CD4-positive, alpha-beta T cell treated with Interleukin-4 for 1 hour (primary cell): ENCODE data around the gene GPC6.

ENCODE experiments used
- DNase-seq, 2 donors: peaks; one replicate each; pipeline ENCODE4 v3.0.0-alpha.2; 2020 to 2022

The GPC6 gene

DNA sequence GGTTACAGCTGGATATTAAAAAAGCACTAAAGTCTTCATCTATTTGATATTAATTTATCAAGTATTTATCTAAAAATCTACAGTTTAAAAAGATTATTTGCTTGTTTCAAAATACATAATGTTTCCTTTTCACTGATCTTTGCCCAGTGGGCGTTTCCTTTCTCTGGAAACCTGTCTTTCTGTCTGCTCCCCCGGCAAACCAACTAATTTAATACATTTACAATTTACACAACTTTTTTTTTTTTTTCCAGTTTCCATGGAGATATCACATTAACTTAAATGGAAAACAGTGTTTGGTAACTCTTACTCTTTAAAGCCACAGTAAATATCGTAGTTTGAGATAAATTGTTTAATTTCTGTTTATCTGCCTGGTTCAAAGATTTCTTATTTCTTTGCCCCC, 5.3 kb downstream of the GPC6 start:
- no peak for DNase-seq

DNA sequence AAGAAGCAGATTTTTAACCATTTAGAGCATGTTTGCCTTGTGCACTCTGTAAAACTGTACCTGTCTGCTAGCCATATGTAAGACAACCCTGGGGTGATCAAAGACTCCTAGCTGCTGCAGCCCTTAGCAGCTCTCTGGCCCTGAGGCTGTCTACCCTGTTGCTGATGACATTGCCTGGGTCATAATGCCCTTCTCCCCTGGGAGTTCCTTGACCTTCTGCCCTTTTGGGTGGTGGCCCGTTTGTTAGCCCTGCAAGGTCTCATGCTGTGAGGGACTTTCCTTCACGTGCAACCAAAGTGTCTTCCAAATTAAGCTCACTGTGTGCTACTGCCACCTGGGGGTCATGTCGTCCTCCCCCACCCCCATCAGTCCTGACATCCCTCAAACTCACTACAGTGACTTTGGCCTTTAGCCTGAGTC, 7.4 kb downstream of the GPC6 start:
- no peak for DNase-seq

DNA sequence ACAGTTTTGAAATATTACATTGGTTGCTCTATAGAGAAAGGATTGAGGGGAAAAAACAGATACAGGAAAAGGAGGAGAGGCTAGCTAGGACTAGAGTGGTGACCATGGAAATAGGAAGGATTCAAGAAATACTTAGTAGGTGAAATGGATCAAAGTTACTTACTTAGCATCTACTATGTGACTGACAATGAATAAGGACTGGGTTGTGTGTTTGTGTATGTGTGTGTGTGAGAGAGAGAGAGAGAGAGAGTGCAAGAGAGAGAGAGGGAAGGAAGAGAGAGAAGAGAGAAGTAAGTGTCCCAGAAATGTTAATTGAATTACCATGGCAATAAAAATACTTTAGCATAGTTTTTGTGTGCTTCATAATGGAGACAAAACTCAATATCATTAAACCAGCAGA, 7.9 kb downstream of the GPC6 start:
- DNase-seq = no peak

DNA sequence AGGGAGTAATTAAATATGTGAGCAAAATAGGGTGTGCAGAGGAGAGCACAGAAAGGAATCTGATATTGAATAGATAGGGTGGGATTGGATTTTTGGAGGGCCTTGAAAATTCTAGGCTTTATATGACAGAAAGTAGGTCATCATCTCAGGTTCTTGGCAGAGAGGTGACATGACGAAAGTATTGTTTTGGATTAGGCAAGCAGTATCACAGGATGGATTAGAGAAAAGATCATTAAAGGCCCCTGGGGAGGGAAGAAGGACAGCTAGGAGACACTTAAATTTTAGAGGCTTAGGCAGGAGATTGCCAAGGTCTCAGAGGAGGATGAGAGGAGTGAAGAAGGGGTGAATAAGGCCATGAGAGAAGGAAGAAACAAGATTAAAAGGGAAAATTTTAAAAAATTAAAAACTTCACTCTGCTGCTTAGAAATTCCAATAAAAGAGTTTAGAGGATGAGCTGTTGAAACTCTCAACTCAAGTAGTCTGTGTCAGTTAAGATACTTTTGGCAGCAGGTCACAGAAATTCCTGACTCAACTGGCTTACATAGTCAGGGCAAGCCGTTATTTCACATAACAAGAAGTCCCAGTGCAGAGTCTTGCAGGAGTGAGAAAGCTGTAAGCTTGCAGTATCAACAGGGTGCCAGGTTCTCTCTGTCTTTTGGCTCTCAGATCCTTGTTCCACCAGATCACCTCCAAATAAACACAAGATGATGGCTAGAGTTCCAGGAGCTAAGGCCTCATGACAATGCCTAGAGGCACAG, 8.8 kb downstream of the GPC6 start:
- no peak for DNase-seq

DNA sequence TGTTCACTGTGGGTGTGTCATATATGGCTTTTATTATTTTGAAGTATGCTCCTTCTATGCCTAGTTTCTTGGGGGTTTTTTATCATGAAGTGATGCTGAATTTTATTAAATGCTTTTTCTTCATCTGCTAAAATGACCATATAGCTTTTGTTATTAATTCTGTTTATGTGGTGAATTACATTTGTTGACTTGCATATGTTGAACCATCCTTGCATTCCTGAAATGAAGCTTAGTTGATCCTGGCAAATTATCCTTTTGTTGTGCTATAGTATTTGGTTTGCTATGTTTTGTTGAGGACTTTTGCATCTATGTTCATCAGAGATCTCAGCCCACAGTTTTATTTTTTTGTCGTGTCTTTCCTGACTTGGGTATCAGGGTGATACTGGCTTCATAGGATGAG, 12.1 kb downstream of the GPC6 start:
- DNase-seq = no peak

DNA sequence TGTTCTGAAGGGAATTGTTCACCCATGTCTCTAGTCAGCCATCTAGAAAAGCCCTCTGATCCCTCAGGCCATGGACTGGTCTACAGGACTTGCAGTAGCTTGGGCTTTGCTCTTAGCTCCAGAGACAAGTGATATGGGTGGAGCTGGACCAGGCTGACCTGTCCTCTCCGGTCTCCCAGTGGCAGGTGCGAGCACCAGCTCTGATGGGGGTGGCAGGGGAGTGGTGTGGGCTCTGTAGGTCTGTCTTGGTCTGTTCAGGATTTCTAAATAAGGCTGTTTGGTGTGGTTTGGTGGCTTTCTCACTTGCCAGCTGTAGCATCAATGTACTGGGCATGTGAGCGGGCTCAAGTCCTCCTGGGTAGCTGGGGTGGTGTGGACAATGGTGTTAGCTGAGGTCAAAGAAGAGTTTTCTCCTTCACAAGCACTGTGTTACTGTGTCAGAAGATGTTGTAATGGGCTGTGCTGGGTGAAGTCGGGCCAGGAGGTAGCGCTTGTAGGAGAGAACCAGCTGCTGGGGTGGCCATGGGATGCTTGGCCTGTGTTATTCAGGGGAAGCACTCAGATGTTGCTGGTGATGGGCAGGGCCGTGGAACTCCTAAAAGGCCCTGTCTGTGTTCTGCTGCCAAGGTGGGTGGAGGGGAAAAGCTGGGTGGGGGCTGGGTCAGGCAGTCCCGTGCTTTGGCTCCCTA, 16.9 kb downstream of the GPC6 start:
- no peak for DNase-seq

DNA sequence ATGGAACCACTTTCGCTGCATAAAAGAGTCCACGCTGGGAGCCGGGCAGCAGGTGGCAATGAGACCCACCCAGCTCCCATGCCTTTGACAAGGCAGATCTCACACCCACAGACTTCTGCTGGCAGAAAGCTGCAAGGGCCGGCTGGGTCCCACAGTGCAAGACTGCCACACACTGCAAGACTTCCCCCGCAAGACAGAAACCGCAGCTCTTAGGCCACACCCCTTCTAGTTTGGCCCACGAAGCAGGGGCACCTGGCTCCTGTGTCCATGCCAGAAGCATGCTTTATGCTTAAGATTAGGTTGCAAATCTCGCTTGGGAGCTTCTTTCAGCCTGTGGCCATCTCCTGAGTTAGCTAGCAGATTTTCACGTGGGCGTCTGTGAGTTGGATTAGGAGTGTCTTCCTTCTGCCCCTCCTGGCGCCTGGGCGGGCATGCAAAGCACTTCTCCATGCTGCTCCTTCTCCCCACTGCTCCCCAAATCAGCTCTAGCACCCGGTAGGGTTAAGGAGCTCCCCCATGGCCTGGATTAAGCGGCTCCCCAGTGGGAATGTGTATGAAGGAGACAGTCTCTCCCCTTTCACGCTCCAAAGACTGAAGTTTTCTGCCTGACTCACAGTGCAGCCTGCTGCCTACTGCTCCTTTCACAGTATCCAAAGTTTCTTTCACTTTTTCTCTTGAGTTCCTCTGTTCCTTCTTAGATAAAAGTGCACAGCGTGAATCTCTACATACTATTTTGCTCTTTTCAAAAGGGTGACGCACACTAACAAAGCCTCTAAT, 17.7 kb downstream of the GPC6 start:
- DNase-seq = no peak

DNA sequence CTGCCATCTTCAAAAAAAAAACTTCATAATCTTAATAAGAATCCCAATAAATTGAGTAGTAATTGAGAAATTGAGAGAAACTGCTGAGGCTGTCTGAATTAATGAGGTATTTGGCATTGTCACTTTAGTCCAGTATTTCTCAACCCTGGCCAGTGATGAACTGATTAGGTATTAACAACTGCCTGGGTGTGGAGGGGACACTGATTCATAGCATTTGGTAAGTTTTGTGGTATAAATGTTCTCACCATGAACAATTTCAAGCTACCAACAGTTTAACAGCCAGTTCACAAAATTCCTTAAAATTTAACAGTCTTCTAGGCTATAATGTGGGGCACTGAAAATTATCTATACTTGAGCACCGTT, 18.3 kb downstream of the GPC6 start:
- DNase-seq = no peak

DNA sequence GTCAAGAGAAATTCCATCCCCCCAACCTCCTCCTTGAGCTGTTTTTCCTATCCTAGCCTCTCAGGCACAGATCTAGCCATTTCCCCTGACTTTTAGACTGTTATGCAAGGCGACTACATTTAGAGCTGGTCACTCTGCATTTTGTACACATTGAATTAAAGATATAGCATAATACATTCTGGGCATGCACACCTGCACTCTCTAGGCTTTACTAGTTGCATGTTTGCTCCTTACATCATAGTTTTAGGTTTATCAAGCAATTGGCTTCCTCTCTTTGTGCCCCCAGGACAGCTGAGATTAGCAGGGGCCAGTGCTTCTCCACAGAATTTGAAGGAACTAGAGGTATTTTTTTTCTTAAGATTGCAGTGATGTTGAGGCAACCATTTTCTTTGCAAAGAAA, 19.5 kb downstream of the GPC6 start:
- DNase-seq = no peak

DNA sequence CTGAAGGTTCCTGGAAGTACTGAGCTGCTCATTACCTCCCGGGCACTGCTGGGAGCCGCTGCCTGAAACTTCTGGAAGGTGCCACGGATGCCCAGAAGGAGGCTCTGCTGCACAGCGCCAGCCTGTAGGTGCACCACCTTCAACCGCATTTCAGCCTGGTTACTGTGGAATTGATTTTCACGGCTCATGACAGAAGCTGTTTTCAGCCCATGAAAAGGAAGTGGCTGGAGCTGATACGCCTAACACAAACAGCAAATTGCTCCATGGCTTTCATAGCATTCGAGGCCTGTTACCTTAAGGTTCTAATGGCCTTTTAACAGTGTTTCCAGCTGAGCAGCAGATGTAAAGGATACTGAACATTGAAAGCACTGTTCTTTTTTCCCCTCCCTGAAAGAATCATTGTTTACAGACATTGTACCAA, 22.0 kb downstream of the GPC6 start:
- DNase-seq = no peak

DNA sequence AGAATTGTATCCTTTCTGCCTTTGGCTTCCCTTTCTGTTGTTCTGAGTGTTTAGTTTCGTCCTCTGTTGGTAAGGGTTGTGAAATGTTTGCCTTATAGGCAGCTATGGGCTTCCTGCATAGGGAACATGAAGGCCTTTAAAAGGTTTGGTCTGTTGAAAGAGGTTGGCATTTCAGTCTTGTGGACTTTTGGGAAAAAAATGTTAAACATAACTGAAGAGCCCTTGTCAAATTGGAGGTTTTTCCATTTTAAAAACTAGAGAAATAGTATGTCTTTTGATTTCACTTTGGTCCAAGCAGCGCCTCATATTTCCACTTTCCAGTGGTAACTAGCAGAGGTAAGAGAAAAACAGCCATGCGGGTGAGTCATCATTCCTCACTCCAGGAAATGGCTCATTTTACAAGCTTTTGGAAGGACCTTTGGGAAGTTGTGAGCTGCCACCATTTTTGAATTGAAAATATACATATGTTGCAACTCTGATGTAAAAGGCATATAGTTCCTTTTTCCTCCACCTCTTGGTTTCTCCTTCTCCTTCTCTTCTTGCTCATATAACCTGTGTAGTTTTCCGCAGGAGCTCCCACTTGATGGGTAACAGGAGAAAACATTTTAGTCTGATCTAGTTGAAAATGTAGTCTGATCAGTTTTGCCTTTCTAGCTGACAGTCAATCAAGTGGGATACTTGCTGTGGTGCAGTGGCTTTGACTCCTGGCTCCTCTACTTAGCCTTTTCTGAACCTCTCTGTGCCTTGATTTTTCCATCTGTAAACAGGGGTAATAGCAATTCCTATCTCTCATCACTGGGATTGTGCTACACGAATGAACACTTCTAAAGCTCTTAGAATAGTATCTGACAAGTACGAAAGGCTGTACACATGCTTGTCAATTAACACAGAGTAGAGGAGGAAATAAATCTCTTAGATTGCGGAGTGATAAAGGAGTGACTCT, 23.0 kb downstream of the GPC6 start:
- no peak for DNase-seq

DNA sequence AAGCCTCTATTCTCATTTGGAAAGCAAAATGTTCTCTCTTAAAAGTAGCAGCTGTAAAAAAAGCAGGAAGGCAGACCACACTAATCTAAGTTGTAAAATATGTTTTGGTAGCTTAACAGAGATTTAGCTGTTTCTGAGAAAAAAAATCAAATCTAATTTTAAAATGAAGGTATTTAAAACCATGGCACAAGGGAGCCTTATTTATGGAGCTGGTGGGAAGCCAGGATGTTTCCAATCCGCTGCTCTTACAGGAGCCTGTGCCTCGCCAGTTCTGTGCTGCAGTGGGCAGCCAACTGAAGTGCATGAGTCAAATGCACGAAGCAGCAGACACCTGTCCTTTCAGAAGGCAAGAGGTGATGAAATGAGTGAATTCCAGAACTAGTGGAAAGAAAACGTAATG, 28.2 kb downstream of the GPC6 start:
- no peak for DNase-seq

DNA sequence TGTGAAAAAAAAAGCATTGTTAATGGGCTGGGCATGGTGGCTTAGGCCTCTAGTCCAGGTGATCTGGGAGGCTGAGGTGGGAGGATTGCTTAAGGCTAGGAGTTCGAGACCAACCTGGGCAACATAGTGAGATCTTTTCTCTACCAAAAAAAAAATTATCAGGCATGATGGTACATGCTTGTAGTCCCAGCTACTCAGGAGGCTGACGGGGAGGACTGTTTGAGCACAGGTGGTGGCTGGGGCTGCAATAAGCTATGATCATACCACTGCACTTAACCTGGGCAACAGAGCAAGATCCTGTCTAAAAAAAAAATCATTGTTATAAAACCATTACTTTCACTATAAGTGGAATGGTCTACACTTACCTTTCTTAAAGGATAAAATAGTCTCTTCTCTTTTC, 30.4 kb downstream of the GPC6 start:
- DNase-seq = no peak

DNA sequence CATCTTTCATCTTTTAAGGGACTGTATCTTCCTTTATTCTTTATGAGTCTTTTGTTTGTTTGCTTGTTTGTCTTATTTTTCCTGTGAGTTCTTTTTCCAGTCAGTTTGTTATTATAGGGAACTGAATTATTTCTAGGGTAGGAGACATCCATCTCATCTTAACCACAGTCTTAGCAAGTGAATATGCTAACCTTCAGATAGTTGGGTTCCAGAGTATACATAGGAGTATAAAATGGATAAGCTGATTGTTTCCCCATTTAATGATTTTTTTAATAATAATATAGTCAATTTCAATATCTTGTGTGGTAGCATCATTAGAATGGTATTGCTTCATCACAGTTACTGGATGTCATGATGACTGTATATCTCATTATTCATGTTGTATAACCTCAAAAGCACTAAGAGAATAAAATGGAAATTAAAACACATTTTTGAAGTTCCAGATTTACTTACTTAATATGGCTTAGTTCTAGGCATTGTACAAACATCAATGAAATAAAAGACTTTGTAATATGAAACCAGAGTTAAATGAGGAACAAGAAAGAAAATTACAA, 33.0 kb downstream of the GPC6 start:
- no peak for DNase-seq

DNA sequence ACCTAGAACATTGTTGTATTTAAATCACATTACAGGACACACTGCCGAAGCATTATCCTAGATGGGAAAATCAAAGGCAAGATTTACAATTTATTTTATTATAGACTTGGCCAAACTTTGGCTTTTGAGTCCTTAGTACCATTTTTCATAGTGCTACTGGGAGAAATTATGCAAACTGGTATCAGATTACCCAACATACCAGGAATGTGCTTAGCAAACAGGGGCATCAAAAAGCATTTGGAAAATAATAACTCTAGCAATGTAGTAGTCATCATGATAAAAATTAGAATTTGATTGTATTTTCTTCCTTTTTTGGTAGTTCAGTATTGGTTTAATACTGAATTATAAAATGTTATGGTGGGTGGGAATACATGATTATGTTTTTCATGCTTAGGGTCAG, 34.0 kb downstream of the GPC6 start:
- DNase-seq = no peak

DNA sequence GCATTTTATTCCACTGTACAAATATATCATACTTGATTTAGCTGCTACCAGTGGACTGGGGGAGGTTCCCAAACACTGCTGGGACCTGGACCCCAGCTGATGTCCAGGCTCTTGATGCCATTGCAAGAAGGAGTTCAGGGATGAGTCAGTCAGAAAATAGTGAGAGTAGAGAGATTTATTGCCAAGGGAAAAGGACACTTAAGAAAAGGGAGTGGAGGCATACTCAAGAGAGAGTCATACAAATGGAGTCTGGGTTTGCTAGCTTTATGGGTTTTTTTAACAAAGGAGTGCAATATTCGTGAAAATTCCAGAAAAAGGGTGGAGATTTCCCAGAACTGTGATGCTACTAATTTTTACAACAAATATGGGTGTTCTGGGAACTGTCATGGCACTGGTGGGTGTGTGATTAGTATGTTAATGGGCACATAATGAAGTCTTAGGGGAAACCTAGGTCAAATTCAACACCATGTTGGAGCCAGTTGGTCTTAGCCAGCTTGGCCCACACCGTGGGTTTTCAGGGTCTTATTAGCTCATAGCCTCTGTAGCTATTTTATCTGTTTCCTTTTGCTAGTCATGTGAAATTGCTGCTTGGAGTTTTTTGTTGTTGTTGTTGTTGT, 36.2 kb downstream of the GPC6 start:
- DNase-seq = no peak

DNA sequence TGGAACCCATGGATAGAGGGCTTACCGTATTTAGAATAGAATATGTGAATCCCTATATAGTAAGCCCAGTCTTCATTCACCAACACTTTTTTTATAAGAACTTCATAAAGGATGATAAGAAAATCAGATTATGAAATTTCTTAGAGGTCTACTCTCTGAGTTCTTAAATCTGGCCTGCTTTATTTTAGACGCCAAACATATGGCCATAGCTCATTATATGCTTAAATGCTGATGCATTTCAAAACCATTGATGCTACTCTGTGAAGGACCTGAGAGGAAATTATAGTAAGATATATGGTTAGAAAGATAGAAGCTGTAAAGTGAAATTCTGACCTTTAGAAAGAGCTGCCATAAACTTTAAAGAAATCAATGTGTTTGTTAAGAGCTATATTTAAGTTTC, 38.3 kb downstream of the GPC6 start:
- DNase-seq = no peak

DNA sequence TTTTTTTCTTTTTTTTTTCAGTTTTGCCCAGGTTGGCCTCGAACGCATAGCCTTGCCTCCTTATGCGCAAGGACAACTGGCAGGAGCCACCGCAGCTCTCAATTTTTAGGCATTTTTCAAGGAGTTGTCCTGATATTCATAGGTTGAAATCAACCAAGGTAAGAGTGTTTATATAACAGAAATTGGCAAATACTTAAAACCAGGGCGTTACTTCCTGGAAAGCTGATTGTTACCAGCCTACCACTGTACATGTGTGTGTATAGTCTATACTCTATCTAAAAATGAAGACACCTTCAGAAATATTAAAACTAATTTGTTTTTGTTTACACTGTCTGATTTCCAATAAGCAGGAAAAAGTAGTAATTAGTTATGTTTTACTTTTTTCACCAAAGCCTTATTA, 39.2 kb downstream of the GPC6 start:
- DNase-seq = no peak

DNA sequence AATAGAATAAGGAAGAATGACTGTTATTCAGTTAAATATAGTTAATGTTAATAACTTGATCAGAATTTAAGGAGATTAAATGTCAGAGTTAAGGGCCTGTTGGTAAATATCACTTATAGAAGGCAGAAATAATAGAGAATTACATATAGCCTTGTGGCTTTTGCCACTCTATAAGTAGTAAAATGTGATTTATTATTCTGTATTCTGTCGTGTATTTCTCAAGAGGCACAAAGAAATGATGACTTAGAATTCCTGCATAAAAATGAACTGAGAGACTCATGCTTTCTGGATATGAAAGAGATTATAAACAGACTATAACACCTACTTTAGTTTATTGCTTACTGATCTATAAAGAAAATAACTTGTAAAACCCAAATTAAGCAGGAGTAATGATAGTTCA, 40.1 kb downstream of the GPC6 start:
- no peak for DNase-seq

DNA sequence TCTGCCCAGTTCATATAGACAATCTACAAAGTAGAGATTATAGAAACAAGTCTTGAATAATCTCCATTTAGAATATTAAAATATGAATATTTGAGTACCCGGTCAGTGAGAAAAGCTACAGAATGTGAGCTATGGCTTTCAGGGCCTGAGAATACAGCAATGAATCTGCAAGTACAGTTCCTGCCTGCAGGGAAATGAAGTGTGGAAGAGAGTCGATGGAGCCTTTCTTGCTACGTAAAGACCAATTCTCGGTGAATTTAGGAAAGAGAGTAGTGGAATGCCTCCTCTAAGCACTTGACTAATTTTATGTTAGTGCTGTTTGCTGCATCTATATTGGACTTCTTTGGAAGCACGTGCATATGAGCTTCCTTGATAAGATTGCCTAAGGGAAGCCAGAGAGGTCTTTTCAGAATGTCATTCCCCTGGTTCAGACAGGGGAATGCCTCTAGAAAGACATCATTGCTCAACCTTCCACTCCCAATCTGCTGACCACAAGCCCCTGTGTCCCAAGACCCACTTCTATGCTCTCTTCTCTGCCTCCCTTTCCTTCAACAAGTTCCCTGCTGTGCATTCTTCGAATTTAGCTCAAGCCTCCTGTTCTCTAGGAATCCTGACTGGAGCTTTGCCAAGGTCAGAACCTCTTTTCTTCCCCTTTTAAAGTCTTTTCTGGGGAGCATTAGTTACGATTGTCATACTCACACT, 41.9 kb downstream of the GPC6 start:
- no peak for DNase-seq
